DOHH2 (cell line): Measurements from ENCODE around the gene RFPL3.

Experiments
- H3F3A ChIP-seq: fragments of 200-600 bp; sonication (generic), shearing (Covaris generic); 2 replicates; pipeline ENCODE4 v1.6.0; 2016; ENCODE audit warnings: antibody characterized with exemption, mild to moderate bottlenecking; ENCODE audit not compliant: control insufficient read depth, insufficient read depth
- H3K27ac ChIP-seq: fragments of 200-600 bp; sonication (generic); 2 replicates; pipeline ENCODE4 v1.5.1; 2014; ENCODE audit warnings: low read depth, mild to moderate bottlenecking, low read length, moderate library complexity
- H3K27me3 ChIP-seq: fragments of 200-600 bp; sonication (generic); 2 replicates; pipeline ENCODE4 v1.6.1; 2014; ENCODE audit warnings: mild to moderate bottlenecking, low read length, mixed read lengths; ENCODE audit not compliant: control insufficient read depth
- H3K36me3 ChIP-seq: fragments of 200-600 bp; sonication (generic); 2 replicates; pipeline ENCODE4 v1.6.1; 2014; ENCODE audit warnings: mild to moderate bottlenecking, low read length, moderate library complexity, mixed read lengths; ENCODE audit not compliant: control insufficient read depth
- H3K4me1 ChIP-seq: fragments of 200-600 bp; sonication (generic); 2 replicates; pipeline ENCODE4 v1.6.1; 2014; ENCODE audit warnings: mild to moderate bottlenecking, low read length, mixed read lengths; ENCODE audit not compliant: control insufficient read depth
- H3K4me2 ChIP-seq: fragments of 200-600 bp; sonication (generic); 2 replicates; pipeline ENCODE4 v1.6.0; 2014; ENCODE audit warnings: mild to moderate bottlenecking, low read length, moderate library complexity
- H3K4me3 ChIP-seq: fragments of 200-600 bp; sonication (generic); 2 replicates; pipeline ENCODE4 v1.5.1; 2014; ENCODE audit warnings: mild to moderate bottlenecking, low read length, mixed read lengths
- H3K79me2 ChIP-seq: fragments of 200-600 bp; sonication (generic); 2 replicates; pipeline ENCODE4 v1.6.1; 2014; ENCODE audit warnings: mild to moderate bottlenecking, low read length, mixed read lengths; ENCODE audit not compliant: control insufficient read depth
- H3K9me2 ChIP-seq: fragments of 200-600 bp; sonication (generic); replicated peaks from 2 replicates; pipeline ENCODE4 v1.6.1; 2014; ENCODE audit warnings: mild to moderate bottlenecking, low read length, mixed read lengths; ENCODE audit not compliant: control insufficient read depth
- H3K9me3 ChIP-seq: fragments of 200-600 bp; sonication (generic); 2 replicates; pipeline ENCODE4 v1.6.1; 2014; ENCODE audit warnings: antibody characterized with exemption, low read length, mixed read lengths; ENCODE audit not compliant: control insufficient read depth, insufficient read depth
- H4K20me1 ChIP-seq: fragments of 200-600 bp; sonication (generic); 2 replicates; pipeline ENCODE4 v1.6.0; 2014; ENCODE audit warnings: low read depth, mild to moderate bottlenecking, antibody characterized with exemption, low read length, moderate library complexity; ENCODE audit not compliant: control insufficient read depth, insufficient read depth
- CTCF ChIP-seq: fragments of 200-600 bp; sonication (generic); IDR thresholded peaks from one replicate; pipeline ENCODE4 v1.5.1; 2014; ENCODE audit warnings: antibody characterized with exemption, mild to moderate bottlenecking, low read depth, low read length; ENCODE audit not compliant: poor library complexity, severe bottlenecking
- EZH2phosphoT487 ChIP-seq: fragments of 200-600 bp; sonication (generic); IDR thresholded peaks from 2 replicates; pipeline ENCODE4 v1.6.1; 2017; ENCODE audit warnings: borderline replicate concordance, mild to moderate bottlenecking, antibody characterized with exemption, low read length, moderate library complexity, mixed read lengths

RFPL3 gene

GRCh38 chr22:32319861-32320406, 37.7 kb upstream of the RFPL3 start:
- no peak overlapping the region for H3K4me3 ChIP-seq
- no peaks in the 10 kb centered on the region for H3K9me2 ChIP-seq
- no peaks in the 10 kb centered on the region for H3K36me3 ChIP-seq
- no peaks in the 10 kb centered on the region for H3K4me1 ChIP-seq
- no peak for TF ChIP-seq CTCF
- H3K79me2 ChIP-seq = no peaks in the 10 kb centered on the region
- no peak overlapping the region for H3K4me2 ChIP-seq
- H3K27ac ChIP-seq = no peak overlapping the region
- H3K9me3 ChIP-seq = no peaks in the 10 kb centered on the region
- no peaks in the 10 kb centered on the region for H4K20me1 ChIP-seq
- H3F3A ChIP-seq = no peaks in the 10 kb centered on the region
- H3K27me3 ChIP-seq = no peaks in the 10 kb centered on the region; the same call in 1 of the 2 replicates

DNA sequence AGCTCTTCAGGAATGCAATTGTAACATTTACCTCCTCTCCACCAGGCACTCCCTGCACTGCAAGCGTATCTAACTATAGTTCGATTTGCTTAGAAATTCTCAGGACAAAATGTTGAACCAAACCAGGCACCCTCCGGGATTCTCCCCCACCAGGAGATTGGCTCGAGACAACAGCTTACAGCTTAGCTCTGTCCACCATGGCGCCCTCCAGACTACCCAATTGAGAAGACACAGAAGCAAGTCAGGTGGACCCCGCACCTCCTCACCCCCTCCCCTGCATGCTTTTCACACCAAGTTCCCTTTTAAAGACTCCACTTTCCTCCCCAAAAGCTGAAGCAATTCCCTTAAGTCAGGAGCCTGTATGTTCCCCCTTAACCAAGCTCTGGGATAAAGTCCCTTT, 34.7 kb upstream of the RFPL3 start:
- Histone ChIP-seq H3K4me3 (no peak overlapping the region), H4K20me1 (no peaks in the 10 kb centered on the region), H3K27ac (no peak overlapping the region), H3K4me1 (no peaks in the 10 kb centered on the region), H3K4me2 (no peak overlapping the region), H3K27me3 (no peaks in the 10 kb centered on the region; the same call in 1 of the 2 replicates), H3K9me3 (no peaks in the 10 kb centered on the region), H3K79me2 (no peaks in the 10 kb centered on the region), H3K9me2 (no peaks in the 10 kb centered on the region), H3F3A (no peaks in the 10 kb centered on the region), H3K36me3 (no peaks in the 10 kb centered on the region)
- TF ChIP-seq CTCF (no peak), EZH2phosphoT487 (no peak)

DNA sequence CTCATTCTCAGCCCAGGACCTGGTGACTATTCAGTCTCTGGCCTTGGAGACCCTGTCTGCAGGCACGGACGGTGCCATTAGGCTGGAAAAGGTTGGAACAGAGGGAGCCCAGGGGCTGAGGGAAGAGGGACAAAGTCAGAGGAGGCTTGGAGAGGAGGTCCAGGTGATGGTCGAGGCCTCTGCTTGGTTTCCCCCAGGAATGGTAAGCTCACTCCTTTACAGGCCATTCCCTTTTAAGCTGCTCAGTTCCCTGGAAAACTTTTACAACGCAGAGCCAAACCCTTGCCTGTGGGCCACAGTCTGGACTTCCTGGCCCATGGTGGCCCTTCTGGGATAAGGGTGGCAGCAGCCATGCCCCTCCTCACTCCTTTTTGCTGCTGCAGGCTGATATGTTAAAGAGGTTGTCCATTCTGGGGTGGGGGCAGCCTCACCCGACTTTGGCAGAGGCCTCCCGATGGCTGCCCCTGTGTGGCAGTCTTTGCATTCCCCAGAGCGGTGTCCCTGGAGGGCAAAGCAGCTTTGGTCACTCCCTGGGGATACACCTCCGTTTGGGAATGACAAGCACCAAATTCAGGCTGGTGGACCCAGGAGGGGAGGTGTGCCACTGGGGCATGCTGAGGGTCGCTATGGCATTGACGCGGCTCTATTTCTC, 34.0 kb upstream of the RFPL3 start:
- no peak for TF ChIP-seq EZH2phosphoT487
- TF ChIP-seq CTCF = no peak
- no peaks in the 10 kb centered on the region; the same call in 1 of the 2 replicates for H3K27me3 ChIP-seq
- H3K4me2 ChIP-seq = no peak overlapping the region
- H3F3A ChIP-seq = no peaks in the 10 kb centered on the region
- no peaks in the 10 kb centered on the region for H3K9me3 ChIP-seq
- no peaks in the 10 kb centered on the region for H3K79me2 ChIP-seq
- no peaks in the 10 kb centered on the region for H4K20me1 ChIP-seq
- no peak overlapping the region for H3K27ac ChIP-seq
- H3K36me3 ChIP-seq = no peaks in the 10 kb centered on the region
- H3K9me2 ChIP-seq = no peaks in the 10 kb centered on the region
- H3K4me1 ChIP-seq = no peaks in the 10 kb centered on the region
- no peak overlapping the region for H3K4me3 ChIP-seq
